ENCODE measurements around the gene PARD3. TPM values are rescaled to one million over a fixed set of nuclear protein-coding genes. Genes with fewer than 3 reads are reported as not detected.

PARD3 gene
- total and polyA plus RNA-seq, 2 donors (not counting 1 experiment from before 2014, with no cell fraction given), result 24.0 to 46.4 TPM

GRCh38 chr10:34433241-34434076 is 381.6 kb downstream of the PARD3 start:
- no peaks in the 10 kb centered on the region for H3K79me2 ChIP-seq (ENCODE audit: control insufficient read depth, insufficient read depth, low read length)
- no peak overlapping the region for H3K4me3 ChIP-seq (replicated peaks in 1 of 4; ENCODE audit: control extremely low read depth in 1 of 4, insufficient read depth in 1 of 4, low read depth in 3 of 4, low read length in 4 of 4)
- H2AFZ ChIP-seq (ENCODE audit: low read length), result no peak overlapping the region
- no peaks in the 10 kb centered on the region for H3K9me3 ChIP-seq (ENCODE audit: control insufficient read depth, insufficient read depth, low read depth, low read length)
- H3K9ac ChIP-seq (ENCODE audit: insufficient read depth, low read length), result no peak overlapping the region
- peaks cover 7% of the 10 kb centered on the region for H3K4me1 ChIP-seq (ENCODE audit: control insufficient read depth, extremely low read depth, insufficient read depth, low read length)
- H3K27me3 ChIP-seq (ENCODE audit: control insufficient read depth, insufficient read depth, low read length), result no peaks in the 10 kb centered on the region
- no peak overlapping the region for H3K4me2 ChIP-seq (ENCODE audit: extremely low read depth, insufficient read depth, low read length)
- no peaks in the 10 kb centered on the region for H3K36me3 ChIP-seq (ENCODE audit: control insufficient read depth, insufficient read depth, low read length)
- no peaks in the 10 kb centered on the region for H4K20me1 ChIP-seq (ENCODE audit: control insufficient read depth, extremely low read depth, insufficient read depth, low read length)
- DNase-seq (ENCODE audit: low read depth in 2 of 2), result peak; percentile 64 to 97
- TF ChIP-seq CTCF (conservative IDR thresholded peaks at IDR 0.05 in 1 of 2, IDR thresholded peaks at IDR 0.05 in 1 of 2; ENCODE audit: low read depth in 1 of 2, low read length in 2 of 2) (no peak), EZH2 (IDR thresholded peaks at IDR 0.05; ENCODE audit: low read length, missing control alignments) (no peak)
- no peak overlapping the region for H3K27ac ChIP-seq (ENCODE audit: insufficient read depth, low read length)

- Histone ChIP-seq H3K9ac (ENCODE audit: insufficient read depth, low read length) (no peak overlapping the region), H4K20me1 (ENCODE audit: control insufficient read depth, extremely low read depth, insufficient read depth, low read length) (no peaks in the 10 kb centered on the region), H2AFZ (ENCODE audit: low read length) (no peak overlapping the region), H3K27ac (ENCODE audit: insufficient read depth, low read length) (no peak overlapping the region), H3K4me2 (ENCODE audit: extremely low read depth, insufficient read depth, low read length) (no peak overlapping the region), H3K4me3 (replicated peaks in 1 of 4; ENCODE audit: control extremely low read depth in 1 of 4, insufficient read depth in 1 of 4, low read depth in 3 of 4, low read length in 4 of 4) (no peak overlapping the region), H3K4me1 (ENCODE audit: control insufficient read depth, extremely low read depth, insufficient read depth, low read length) (peaks cover 7% of the 10 kb centered on the region), H3K9me3 (ENCODE audit: control insufficient read depth, insufficient read depth, low read depth, low read length) (no peaks in the 10 kb centered on the region), H3K79me2 (ENCODE audit: control insufficient read depth, insufficient read depth, low read length) (no peaks in the 10 kb centered on the region), H3K27me3 (ENCODE audit: control insufficient read depth, insufficient read depth, low read length) (no peaks in the 10 kb centered on the region), H3K36me3 (ENCODE audit: control insufficient read depth, insufficient read depth, low read length) (no peaks in the 10 kb centered on the region)
- no peak for DNase-seq (ENCODE audit: low read depth in 2 of 2)
- TF ChIP-seq CTCF (conservative IDR thresholded peaks at IDR 0.05 in 1 of 2, IDR thresholded peaks at IDR 0.05 in 1 of 2; ENCODE audit: low read depth in 1 of 2, low read length in 2 of 2) (no peak), EZH2 (IDR thresholded peaks at IDR 0.05; ENCODE audit: low read length, missing control alignments) (no peak)
Measured at GRCh38 chr10:34432589-34432988, 382.5 kb downstream of the PARD3 start.

GRCh38 chr10:34430685-34431084 is 384.4 kb downstream of the PARD3 start:
- no peaks in the 10 kb centered on the region for H3K9me3 ChIP-seq (ENCODE audit: control insufficient read depth, insufficient read depth, low read depth, low read length)
- DNase-seq (ENCODE audit: low read depth in 2 of 2), result no peak

More at GRCh38 chr10:34430685-34431084, 384.4 kb downstream of the PARD3 start:
- H3K79me2 ChIP-seq (ENCODE audit: control insufficient read depth, insufficient read depth, low read length), result no peaks in the 10 kb centered on the region
- TF ChIP-seq CTCF (conservative IDR thresholded peaks at IDR 0.05 in 1 of 2, IDR thresholded peaks at IDR 0.05 in 1 of 2; ENCODE audit: low read depth in 1 of 2, low read length in 2 of 2), result no peak
- no peak for TF ChIP-seq EZH2 (IDR thresholded peaks at IDR 0.05; ENCODE audit: low read length, missing control alignments)
- H3K4me3 ChIP-seq (replicated peaks in 1 of 4; ENCODE audit: control extremely low read depth in 1 of 4, insufficient read depth in 1 of 4, low read depth in 3 of 4, low read length in 4 of 4), result no peak overlapping the region
- peaks cover 7% of the 10 kb centered on the region for H3K4me1 ChIP-seq (ENCODE audit: control insufficient read depth, extremely low read depth, insufficient read depth, low read length)
- H3K9ac ChIP-seq (ENCODE audit: insufficient read depth, low read length), result no peak overlapping the region
- no peaks in the 10 kb centered on the region for H3K27me3 ChIP-seq (ENCODE audit: control insufficient read depth, insufficient read depth, low read length)
- H3K4me2 ChIP-seq (ENCODE audit: extremely low read depth, insufficient read depth, low read length), result no peak overlapping the region
- H4K20me1 ChIP-seq (ENCODE audit: control insufficient read depth, extremely low read depth, insufficient read depth, low read length), result no peaks in the 10 kb centered on the region
- H3K36me3 ChIP-seq (ENCODE audit: control insufficient read depth, insufficient read depth, low read length), result no peaks in the 10 kb centered on the region
- no peak overlapping the region for H2AFZ ChIP-seq (ENCODE audit: low read length)
- no peak overlapping the region for H3K27ac ChIP-seq (ENCODE audit: insufficient read depth, low read length)

All from fibroblast of lung (primary cell).